Spleen (tissue), 11 donors: ENCODE measurements around the gene PLEKHM3. TPM values are rescaled to one million over a fixed set of nuclear protein-coding genes. Genes with fewer than 3 reads are reported as not detected.

Experiments used
- DNase-seq: peaks from one replicate; pipeline ENCODE4 v3.0.0-alpha.2; 2020
- H3K27ac ChIP-seq, 8 donors: fragments of 200-600 bp; sonication (generic) in 7 of 8; 1 replicate in 4 of 8; 2 replicates in 4 of 8; pipeline versions ENCODE4 v1.5.0 to v1.8.0; 2016 to 2021; ENCODE audit warnings: inconsistent platforms in 4 of 8, mild to moderate bottlenecking in 4 of 8, moderate library complexity in 1 of 8
- H3K27me3 ChIP-seq, 7 donors: fragments of 200-600 bp; sonication (generic) in 6 of 7; replicated peaks in 1 of 7; 1 replicate in 4 of 7; 2 replicates in 3 of 7; pipeline versions ENCODE4 v1.5.0 to v1.8.0; 2016 to 2021; ENCODE audit warnings: inconsistent platforms in 3 of 7, mild to moderate bottlenecking in 1 of 7
- H3K36me3 ChIP-seq, 6 donors: fragments of 200-600 bp; sonication (generic) in 5 of 6; 1 replicate in 4 of 6; 2 replicates in 2 of 6; pipeline versions ENCODE4 v1.5.0 to v1.8.0; 2016 to 2021; ENCODE audit warnings: inconsistent platforms in 2 of 6
- H3K4me1 ChIP-seq, 6 donors: fragments of 200-600 bp; sonication (generic) in 5 of 6; 1 replicate in 3 of 6; 2 replicates in 3 of 6; pipeline versions ENCODE4 v1.5.0 to v1.8.0; 2016 to 2021; ENCODE audit warnings: inconsistent platforms in 3 of 6
- H3K4me3 ChIP-seq, 8 donors: fragments of 200-600 bp; sonication (generic) in 7 of 8; 1 replicate in 4 of 8; 2 replicates in 4 of 8; pipeline versions ENCODE4 v1.5.0 to v1.8.0; 2016 to 2021; ENCODE audit warnings: inconsistent platforms in 4 of 8, mild to moderate bottlenecking in 4 of 8, moderate library complexity in 2 of 8
- H3K9me3 ChIP-seq, 8 donors: fragments of 200-600 bp; sonication (generic) in 7 of 8; 1 replicate in 4 of 8; 2 replicates in 4 of 8; pipeline versions ENCODE4 v1.5.0 to v1.8.0; 2016 to 2021; ENCODE audit warnings: inconsistent platforms in 4 of 8
- POLR2A ChIP-seq, 3 donors: fragments of 450-650 bp; IDR thresholded peaks; one replicate each; pipeline ENCODE4 v1.5.1; 2017; ENCODE audit warnings: antibody characterized with exemption in 3 of 3, mild to moderate bottlenecking in 1 of 3
- POLR2AphosphoS5 ChIP-seq, 3 donors: sonication (generic); formaldehyde crosslinking; IDR thresholded peaks; one replicate each; pipeline ENCODE4 v1.5.1; 2017; ENCODE audit warnings: antibody characterized with exemption in 3 of 3
- WGBS, 5 donors: extraction: QIAGEN DNeasy Blood & Tissue Kit in 3 of 5; methylation state at CpG; one replicate each; pipeline versions ENCODE4 v1.1.5 to v1.1.7; 2013 to 2018; 5-methylcytosine and 5-hydroxymethylcytosine counted together
- intact Hi-C: fragments of 100-400 bp; cut with DNase I; formaldehyde crosslinking; loops from one replicate; pipeline ENCODE4 v1.15.0; 2023; ENCODE audit warnings: low total_unique reads
- polyA plus RNA-seq, 3 donors: library from polyadenylated mRNA; stranded (reverse); fragments of 200-250 nt; gene quantifications; one replicate each; pipeline ENCODE4 v1.2.1, GENCODE V29; 2013
- total RNA-seq, 7 donors: library from RNA; depleted of rRNA in 3 of 7; stranded (reverse); fragments of >200 nt in 3 of 7; fragmentation: NEBNext Ultra II Directional in 4 of 7; extraction: Animal tissue kit (Norgen Biotek cat#: 25700) in 4 of 7; gene quantifications; one replicate each; pipeline versions ENCODE4 v1.1.0 to v1.2.1, GENCODE V29; 2016 to 2021
- TF ChIP-seq, protein P1 (sequence below), 11 experiments: fragments of 200-600 bp in 7 of 11; fragments of 450-650 bp in 4 of 11; sonication (generic) in 4 of 11; IDR thresholded peaks in 8 of 11; conservative IDR thresholded peaks in 3 of 11; 1 replicate in 7 of 11; 2 replicates in 4 of 11; pipeline versions ENCODE4 v1.4.0 to v1.8.0; 2016 to 2021; ENCODE audit warnings: antibody characterized with exemption in 11 of 11, inconsistent platforms in 4 of 11, mild to moderate bottlenecking in 1 of 11
- donor health status: healthy with polysubstance abuse.
- donor health status: DM: no; HTN: no; CAD: no; lungs with moderate emphysema.
- donor health status: DM: no; HTN: no; CAD: no.
- donor health status: Bipolar disorder and iron deficiency.
- donor health status: healthy.
- donor health status: DM: no; HTN: no; CAD: no.
- donor health status: DM: yes; HTN: yes; CAD: no.

PLEKHM3 gene
- total and polyA plus RNA-seq, 10 donors: 2.4 to 24.3 (median 18.3) TPM

DNA sequence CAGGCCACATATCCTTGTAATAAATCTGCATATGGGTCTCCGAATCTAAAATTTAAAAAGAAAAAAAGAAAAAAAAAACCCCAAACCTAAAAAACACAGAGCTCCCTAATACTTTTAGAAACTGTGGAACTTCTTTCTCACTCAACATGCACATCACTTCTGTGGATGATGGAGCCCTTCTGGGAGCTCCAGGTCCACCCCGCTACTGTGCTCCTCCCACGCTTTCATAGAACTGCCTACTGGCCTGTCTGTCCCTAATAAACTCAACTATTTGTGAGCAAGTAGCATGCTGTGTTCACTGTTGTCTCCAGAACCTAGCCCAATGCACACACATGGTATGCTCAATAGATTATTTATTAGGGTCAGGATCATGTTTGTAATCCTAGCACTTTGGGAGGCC lies 172.5 kb downstream of the PLEKHM3 start:
- intact Hi-C loops: no loop called here
- Histone ChIP-seq H3K27me3 (no peaks in the 10 kb centered on the region), H3K9me3 (no peaks in the 10 kb centered on the region), H3K36me3 (no peaks in the 10 kb centered on the region), H3K27ac (no peak overlapping the region), H3K4me1 (peaks cover 0 to 6% (median 4%) of the 10 kb centered on the region in 6 donors), H3K4me3 (no peak overlapping the region)
- 96 to 100% (median 99%) methylated on average over 3 of the region's 3 CpGs for WGBS, 5 donors
- TF ChIP-seq POLR2A (IDR thresholded peaks at IDR 0.05) (no peak), POLR2AphosphoS5 (IDR thresholded peaks at IDR 0.05) (no peak)
- TF ChIP-seq, protein P1, sequence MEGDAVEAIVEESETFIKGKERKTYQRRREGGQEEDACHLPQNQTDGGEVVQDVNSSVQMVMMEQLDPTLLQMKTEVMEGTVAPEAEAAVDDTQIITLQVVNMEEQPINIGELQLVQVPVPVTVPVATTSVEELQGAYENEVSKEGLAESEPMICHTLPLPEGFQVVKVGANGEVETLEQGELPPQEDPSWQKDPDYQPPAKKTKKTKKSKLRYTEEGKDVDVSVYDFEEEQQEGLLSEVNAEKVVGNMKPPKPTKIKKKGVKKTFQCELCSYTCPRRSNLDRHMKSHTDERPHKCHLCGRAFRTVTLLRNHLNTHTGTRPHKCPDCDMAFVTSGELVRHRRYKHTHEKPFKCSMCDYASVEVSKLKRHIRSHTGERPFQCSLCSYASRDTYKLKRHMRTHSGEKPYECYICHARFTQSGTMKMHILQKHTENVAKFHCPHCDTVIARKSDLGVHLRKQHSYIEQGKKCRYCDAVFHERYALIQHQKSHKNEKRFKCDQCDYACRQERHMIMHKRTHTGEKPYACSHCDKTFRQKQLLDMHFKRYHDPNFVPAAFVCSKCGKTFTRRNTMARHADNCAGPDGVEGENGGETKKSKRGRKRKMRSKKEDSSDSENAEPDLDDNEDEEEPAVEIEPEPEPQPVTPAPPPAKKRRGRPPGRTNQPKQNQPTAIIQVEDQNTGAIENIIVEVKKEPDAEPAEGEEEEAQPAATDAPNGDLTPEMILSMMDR (IDR thresholded peaks at IDR 0.05 in 8 of 11, conservative IDR thresholded peaks at IDR 0.05 in 3 of 11): no peak
- no peak for DNase-seq

DNA sequence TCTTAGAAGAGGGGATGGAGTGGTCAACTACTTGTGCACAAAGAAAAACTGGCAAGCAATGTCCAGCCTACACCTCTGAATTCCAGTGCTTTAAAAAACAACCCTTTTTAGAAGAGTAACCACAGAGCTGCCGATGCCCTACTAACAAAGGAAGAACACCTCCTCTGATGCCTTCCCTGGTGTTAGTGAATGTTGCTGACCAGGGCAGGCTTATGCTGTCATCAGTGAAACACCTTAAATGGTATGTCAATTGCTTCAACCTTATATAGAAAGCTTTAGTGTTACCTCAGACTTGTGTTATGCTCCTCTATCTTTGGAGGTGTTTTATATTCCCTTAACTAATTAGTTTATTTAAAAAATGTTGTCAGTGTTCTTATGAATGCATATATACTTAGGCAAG lies 175.9 kb downstream of the PLEKHM3 start:
- 76 to 93% (median 91%) methylated on average over 1 of the region's 1 CpG for WGBS, 5 donors
- H3K4me3 ChIP-seq: no peak overlapping the region
- H3K27me3 ChIP-seq: no peaks in the 10 kb centered on the region
- H3K9me3 ChIP-seq: no peaks in the 10 kb centered on the region
- DNase-seq: no peak
- peaks cover 0 to 10% (median 7%) of the 10 kb centered on the region in 6 donors for H3K4me1 ChIP-seq
- no peaks in the 10 kb centered on the region for H3K36me3 ChIP-seq
- no peak overlapping the region for H3K27ac ChIP-seq
- intact Hi-C loops: no loop called here
- no peak for TF ChIP-seq POLR2AphosphoS5 (IDR thresholded peaks at IDR 0.05)
- TF ChIP-seq POLR2A (IDR thresholded peaks at IDR 0.05): no peak
- TF ChIP-seq, protein P1 (IDR thresholded peaks at IDR 0.05 in 8 of 11, conservative IDR thresholded peaks at IDR 0.05 in 3 of 11): no peak

DNA sequence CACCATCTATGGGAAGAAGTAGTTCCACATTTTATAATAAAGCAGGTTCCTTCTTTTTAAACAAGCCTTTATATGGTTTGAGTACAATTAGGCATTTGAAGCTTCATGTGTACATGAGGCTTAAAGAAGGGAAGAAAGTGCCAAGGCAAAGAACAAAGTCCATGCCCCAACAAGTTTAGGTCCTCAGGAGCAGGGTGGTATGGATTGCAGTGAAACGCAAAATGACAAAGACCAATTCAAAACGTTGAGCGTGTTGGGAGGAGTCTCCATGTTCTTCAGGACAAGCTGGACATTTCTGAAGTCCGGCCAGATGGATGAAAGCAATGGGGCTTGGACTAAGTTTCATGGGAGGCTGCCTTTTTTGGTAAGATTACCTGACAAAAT lies 176.8 kb downstream of the PLEKHM3 start:
- peaks cover 0 to 10% (median 7%) of the 10 kb centered on the region in 6 donors for H3K4me1 ChIP-seq
- TF ChIP-seq, protein P1 (IDR thresholded peaks at IDR 0.05 in 8 of 11, conservative IDR thresholded peaks at IDR 0.05 in 3 of 11): no peak
- no peak for TF ChIP-seq POLR2AphosphoS5 (IDR thresholded peaks at IDR 0.05)
- no peak for TF ChIP-seq POLR2A (IDR thresholded peaks at IDR 0.05)
- WGBS, 5 donors: 88 to 98% (median 95%) methylated on average over 4 of the region's 4 CpGs
- no peak overlapping the region for H3K4me3 ChIP-seq
- no peaks in the 10 kb centered on the region for H3K27me3 ChIP-seq
- no peaks in the 10 kb centered on the region for H3K9me3 ChIP-seq
- H3K36me3 ChIP-seq: no peaks in the 10 kb centered on the region
- no peak for DNase-seq
- intact Hi-C loops: no loop called here
- peak overlapping the region in 2 of 8 donors; percentile 48 to 57 for H3K27ac ChIP-seq

DNA sequence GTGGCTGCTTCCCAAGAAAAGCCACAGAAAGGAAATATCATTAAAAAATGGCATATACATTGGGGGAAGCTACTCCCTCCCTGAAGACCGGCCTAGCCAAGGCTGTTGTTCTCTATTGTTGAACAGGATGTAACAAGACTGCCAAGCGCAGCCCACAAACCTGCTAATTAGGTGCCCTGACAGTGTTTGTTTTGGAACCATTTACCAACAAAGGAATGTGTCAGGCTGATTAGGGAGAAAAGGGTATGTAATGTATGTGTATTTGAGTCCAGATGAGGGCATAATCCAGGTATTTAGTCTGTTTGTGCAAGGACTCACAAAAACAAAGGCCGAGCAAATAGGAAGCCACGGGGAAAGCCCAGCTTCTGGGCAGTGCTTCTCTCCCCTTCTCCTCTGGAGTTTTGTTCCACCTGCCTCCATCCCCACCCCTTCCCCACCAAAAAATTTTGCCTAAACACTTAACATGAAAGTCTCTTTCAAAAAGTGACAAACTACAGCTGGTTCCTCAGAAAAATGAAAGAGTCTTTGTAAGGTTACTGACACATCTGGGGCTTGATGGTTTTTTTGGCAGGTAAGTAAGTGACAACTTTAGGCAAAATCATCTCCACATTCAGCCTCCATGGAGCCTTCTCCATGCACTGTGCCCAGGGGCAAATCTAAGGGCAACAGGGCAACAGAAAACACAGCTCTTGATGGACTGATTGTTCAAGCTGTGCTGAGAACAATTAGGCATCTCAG lies 177.4 kb downstream of the PLEKHM3 start:
- peaks cover 0 to 10% (median 7%) of the 10 kb centered on the region in 6 donors for H3K4me1 ChIP-seq
- intact Hi-C loops: no loop called here
- no peaks in the 10 kb centered on the region for H3K27me3 ChIP-seq
- H3K27ac ChIP-seq: peak overlapping the region in 7 of 8 donors; percentile 6 to 57 (median 48)
- H3K9me3 ChIP-seq: no peaks in the 10 kb centered on the region
- TF ChIP-seq, protein P1 (IDR thresholded peaks at IDR 0.05 in 8 of 11, conservative IDR thresholded peaks at IDR 0.05 in 3 of 11): no peak
- TF ChIP-seq POLR2AphosphoS5 (IDR thresholded peaks at IDR 0.05) (no peak), POLR2A (IDR thresholded peaks at IDR 0.05) (no peak)
- no peak overlapping the region for H3K4me3 ChIP-seq
- H3K36me3 ChIP-seq: no peaks in the 10 kb centered on the region
- DNase-seq: no peak
- 40 to 51% (median 44%) methylated on average over 4 of the region's 4 CpGs for WGBS, 5 donors
